HG03469 (cell line): ENCODE results near the gene PRKD2.
"Not testable (repeated sequence)": the region's sequence is repeated elsewhere in the genome, so short reads cannot be mapped to it uniquely, and the experiment has no call there.

Experiments
- ATAC-seq: cut with Tn5 transposase; IDR thresholded peaks from one replicate; pipeline ENCODE4 v1.9.1; 2021; ENCODE audit warnings: mild to moderate bottlenecking, moderate library complexity, moderate number of reproducible peaks; ENCODE audit not compliant: unreplicated experiment

Gene PRKD2

DNA sequence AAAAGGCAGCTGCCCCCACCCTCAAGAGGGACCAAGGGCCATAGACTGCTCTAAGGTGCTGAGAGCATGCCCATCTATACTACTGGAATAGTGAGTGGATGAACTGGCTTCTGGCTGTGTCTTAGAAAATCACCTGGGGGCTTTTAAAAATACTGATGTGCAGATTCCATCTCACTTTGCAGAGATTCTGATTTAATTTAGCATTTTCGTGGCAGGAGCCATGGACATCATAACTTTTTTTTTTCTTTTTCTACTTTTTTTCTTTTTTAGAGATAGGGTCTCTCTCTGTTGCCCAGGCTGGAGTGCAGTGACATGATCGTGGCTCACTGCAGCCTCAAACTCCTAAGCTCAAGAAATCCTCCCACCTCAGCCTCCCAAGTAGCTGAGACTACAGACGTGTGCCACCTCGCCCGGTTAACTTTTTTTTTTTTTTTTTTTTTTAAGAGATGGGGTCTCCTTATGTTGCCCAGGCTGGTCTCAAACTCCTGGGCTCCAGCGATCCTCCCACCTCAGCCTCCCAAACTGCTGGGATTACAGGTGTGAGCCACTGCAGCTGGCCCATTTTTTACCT, 4.1 kb downstream of the PRKD2 start:
- not testable (repeated sequence) for ATAC-seq

DNA sequence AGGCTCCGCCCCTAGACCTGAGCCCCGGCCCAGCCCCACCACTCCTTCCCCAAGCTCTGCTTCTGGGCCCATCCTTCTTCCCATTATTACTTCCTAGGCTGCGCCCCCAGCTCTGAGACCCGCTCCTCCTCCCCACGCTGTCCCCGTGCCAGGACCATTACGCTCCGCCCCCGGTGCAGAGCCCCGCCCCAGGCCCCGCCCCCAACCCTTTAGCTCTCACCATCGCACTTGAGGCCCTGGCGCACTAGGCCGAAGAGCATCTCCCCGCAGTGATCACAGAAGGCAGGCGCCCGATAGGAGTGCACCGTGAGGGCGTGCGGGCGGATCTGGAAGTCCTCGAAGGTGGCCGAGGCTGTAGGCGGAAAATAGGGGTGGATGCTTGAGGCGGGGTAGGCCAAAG, 6.2 kb downstream of the PRKD2 start:
- no peak for ATAC-seq

DNA sequence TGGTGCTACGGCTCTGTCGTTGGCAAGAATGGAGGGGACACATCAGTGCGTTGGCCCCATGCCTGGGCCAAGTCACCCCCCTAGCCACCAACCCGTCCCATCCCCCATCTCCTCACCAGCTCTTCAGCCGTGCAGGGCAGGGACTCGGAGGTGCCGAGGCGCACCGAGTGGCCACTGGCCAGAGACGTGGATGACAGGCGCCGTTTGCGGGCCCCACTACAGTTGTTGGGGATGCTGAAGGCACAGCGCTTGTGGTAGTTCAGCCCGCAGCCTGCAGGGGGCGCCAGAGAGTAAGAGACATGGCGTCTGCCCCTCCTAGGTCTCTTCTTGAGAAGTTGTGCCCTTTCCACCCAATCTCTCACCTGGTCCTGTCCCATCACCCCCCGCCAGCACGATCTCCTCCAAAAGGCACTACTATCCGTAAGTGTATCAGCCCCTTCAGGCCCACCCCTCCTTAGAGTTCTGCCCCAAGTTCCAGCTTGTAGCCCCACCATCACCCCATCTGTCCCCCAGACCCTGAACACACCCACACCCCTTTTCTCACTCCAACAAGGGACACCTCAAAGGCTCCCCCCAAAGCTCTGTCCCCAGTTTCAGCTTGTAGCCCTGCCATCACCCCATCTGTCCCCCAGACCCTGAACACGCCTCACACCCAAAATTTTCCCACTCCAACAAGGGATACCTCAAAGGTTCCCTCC, 12.4 kb downstream of the PRKD2 start:
- no peak for ATAC-seq

- ATAC-seq: no peak
Measured at GRCh38 chr19:46700704-46701103, 16.2 kb downstream of the PRKD2 start.

DNA sequence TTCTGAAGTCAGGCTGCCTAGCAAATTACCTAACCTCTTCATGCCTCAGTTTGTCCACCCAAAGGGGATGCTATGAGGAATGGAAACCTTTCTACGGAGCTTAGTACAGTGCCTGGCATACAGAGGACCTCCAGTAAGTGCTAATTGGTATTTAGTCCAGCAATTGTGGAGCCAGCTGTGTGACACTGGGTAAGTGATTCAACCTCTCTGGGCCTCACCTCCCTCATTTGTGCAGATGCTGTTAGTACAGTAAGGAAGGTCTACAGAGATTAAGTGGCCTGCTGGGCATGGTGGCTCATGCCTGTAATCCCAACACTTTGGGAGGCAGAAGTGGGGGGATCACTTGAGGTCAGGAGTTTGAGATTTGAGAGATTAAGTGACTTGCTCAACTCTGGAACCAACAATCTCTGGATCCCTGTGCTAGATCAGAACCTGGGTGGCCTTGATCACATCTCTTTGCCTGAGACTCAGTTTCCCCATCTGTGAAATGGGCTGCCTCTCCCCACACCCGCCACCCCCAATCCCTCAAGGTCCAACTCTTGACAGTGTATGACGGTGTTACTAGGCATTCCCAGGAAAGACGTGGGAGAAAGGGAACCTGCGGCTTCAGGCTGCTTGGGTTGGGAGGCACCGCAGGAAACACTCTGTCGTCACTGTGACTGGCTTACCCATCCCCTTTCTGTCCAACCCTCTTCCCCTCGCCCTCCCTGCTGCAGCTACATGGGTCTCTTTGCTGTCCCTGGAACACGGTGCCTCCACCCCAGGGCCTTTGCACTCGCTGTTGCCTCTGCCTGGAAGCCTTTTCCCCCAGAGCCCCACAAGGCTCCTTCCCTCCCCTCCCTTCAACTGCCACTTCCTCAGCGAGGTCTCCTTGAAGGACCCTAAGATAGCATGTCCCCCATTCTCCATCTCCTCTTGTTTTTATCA, 18.3 kb downstream of the PRKD2 start:
- ATAC-seq: no peak

DNA sequence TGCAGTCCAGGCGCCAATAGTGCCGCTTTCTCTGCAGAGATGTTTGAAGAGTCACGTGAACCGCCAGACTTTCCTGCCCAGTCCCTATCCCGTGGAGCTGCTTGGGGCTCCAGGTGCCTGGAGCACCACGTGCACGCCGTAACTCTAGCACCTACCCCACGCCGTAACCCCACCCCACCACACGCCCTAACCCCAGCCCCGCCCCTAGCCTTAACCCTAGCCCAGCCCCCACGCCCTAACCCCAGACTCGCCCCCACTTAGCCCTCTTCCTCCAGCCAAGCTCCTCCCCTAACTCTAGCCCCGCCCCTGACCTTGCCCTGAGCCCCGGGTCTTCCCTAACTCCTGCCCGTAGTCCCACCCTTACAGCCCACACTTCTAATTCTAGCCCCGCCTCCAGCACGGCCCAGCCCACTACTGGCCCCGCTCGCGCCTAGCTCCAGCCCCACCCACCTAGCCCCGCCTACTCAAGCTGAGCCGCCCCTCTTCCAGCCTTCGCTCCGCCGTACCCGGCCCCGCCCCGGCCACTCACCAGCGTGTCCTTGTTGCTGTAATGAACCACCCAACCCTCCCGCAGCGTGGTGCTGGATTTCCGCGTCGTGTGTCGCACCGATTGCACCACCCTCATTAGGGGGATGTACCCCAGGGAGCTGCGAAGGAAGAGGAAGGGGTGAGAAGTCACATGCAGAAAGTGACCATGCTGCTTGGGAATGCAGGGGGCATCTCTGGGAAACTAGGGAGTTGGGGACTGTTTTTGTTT, 19.5 kb downstream of the PRKD2 start:
- no peak for ATAC-seq

DNA sequence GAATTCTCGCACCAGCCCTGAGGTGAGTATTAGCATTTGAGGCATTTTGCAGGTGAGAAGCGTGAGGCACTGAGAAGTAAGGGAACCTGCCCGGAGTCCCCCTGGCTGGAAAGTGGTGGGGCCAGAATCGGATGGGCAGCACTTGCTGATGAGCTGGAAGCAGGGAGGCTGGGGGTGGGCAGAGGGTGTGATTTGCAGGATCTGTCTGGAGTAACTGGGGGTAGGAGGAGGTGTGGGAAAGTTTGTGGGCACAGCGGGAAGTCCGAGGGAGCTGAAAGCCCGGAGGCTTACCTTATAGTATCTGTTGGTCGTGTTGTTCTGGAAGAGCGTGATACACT, 20.1 kb downstream of the PRKD2 start:
- ATAC-seq: no peak

GRCh38 chr19:46696052-46696451, 20.9 kb downstream of the PRKD2 start:
- ATAC-seq: no peak

DNA sequence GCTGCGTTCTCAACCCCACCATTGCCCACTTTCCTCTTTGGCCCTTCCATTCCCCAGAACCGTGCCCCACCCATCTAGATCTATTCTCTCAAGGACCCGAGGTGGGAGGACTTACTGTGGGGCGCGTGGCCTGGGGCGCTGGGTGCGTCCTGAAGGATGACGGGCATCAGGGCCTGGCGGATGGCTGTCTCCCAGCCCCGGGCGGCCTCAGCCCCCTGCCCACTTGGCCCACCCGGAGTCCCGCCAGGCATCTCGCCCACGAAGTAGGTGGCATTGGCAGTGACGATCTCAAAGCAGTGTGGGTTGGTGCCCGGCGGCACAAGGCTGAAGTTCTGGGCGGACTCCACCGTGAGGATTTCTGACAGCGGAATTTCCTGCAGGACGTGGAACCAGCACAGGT, 23.2 kb downstream of the PRKD2 start:
- no peak for ATAC-seq

DNA sequence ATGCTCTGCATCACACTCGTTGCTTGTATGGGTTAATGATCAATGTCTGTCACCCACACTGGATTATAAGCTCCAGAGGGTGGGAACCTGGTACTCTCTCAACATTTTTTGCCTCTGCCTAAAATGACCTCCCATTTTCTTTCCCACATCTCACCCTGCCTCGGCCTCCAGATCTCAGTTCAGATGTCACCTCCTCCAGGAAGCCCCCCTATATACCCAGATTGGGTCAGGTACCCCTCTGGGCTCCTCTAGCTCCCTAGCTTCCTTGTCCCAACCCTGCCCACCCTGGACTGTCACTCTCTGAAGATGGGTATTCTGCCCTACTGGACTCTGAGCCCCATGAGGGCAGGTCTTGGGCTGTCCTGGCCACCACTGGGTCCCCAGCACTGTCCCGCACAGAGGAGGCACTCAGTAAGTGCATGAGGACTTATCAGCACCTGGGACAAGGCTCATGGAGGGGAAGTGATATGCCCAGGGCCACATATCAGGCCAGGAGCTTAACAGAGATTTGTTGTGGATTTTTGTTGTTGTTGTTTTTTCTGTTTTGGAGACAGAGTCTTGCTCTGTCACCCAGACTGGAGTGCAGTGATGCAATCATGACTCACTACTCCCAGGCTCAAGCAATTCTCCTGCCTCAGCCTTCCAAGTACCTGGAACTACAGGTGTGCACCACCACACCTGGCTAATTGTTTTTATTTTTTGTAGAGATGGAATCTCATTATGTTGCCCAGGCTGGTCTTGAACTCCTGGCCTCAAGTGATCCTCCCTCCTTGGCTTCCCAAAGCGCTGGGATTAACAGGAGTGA, 23.8 kb downstream of the PRKD2 start:
- no peak for ATAC-seq

- no peak for ATAC-seq
Measured at GRCh38 chr19:46691948-46692347, 25.0 kb downstream of the PRKD2 start.

- no peak for ATAC-seq
Measured at GRCh38 chr19:46691104-46691503, 25.8 kb downstream of the PRKD2 start.

DNA sequence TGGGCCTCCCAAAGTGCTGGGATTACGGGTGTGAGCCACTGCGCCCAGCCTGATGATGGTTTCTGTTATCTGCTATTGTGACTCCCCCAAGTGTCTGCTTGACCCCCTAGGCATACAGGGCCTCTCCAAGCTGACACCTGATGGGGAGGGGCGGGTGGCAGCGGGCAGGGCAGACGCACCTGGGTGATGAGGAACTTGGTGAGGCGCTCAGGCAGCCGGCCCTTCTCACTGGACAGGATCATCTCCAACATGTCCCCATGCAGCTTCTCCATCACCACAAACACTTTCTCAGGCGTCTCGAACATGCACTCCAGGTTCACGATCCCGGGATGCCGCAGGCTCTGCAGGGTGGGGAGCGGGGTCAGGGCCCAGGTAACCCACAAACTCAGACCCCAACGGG, 27.6 kb downstream of the PRKD2 start:
- ATAC-seq: no peak

DNA sequence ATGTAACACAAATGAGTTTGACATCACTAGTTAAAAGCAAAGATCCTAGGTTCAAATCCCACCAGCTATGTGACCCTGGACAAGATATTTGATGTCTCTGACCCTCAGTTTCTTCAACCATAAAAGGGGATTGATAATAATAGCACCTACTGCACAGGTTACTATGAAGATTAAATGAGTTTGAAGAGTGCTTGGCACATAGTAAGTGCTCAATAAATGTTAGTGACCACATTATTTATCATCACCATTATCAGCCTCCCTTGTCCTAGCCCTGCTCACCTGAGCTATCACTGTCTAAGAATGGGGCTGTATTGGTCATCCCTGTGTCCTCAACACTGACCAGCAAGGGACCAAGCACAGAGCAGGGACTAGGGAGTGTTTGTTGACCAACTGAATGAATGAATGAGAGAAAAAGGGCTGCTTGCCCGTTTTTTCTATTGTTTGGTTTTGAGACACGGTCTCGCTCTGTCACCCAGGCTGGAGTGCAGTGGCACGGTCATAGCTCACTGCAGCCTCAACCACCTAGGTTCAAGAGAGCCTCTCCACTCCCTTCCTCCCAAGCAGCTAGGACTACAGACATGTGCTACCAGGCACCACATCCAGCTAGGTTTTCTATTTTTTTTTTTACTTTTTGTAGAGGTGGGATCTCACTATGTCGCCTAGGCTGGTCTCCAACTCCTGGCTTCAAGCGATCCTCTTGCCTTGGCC, 29.3 kb downstream of the PRKD2 start:
- ATAC-seq: no peak

- ATAC-seq: no peak
Measured at GRCh38 chr19:46685189-46685588, 31.7 kb downstream of the PRKD2 start.

- no peak for ATAC-seq
Measured at GRCh38 chr19:46678110-46678732, 38.7 kb downstream of the PRKD2 start.

DNA sequence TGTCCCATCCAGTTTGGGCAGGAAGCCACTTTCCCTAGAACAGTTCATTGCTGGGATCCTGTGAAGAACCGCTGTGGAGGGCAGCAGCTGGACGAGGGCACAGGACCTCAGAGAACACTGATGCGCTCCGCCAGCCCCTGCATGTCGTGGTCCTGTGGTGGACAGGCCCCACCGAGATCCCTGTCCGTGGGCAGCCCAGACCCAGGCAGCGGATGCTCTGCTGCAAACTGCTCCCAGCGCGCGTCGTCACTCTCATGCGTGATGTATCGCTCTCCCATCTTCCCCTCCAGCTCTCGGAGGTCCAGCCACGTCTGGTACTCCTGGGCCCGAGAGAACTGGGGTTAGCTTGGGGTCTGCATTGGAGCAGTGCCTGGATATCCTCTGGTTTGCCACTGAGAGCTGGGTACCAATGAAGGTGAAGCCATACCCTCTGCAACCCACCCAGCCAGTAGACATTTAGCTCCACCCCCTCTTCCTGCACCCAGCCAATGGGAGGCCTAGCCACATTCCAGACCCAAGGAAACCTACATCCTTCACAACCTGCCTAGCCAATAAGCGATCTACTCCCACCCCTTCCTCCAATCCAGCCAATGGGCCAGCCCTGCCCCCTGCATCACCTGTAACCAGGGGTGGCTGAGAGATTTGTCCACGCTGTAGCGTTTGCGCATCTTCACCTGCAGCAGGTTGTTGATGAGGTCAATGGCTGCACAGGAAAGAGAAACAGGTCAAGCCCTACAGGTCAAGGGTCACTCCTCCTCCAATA, 42.3 kb downstream of the PRKD2 start:
- ATAC-seq: no peak

- no peak for ATAC-seq
Measured at GRCh38 chr19:46670813-46671212, 46.1 kb downstream of the PRKD2 start.

DNA sequence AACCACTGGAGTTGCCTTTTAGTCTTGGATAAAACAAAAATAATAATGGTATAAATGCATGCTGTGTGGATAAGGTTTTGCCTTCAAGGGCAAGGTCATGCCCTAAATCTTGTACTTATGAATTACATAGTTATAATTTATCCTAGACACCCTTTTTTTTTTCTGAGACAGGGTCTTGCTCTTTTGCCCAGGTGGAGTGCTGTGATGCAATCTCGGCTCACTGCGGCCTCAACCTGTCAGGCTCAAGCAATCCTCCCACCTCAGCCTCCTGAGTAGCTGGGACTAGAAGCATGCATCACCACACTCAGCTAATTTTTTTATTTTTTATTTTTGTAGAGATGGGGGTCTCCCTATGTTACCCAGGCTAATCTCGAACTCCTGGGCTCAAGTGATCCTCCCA, 48.3 kb downstream of the PRKD2 start:
- ATAC-seq: no peak
